Measurements from ENCODE around the gene SND1. TPM values are rescaled to one million over a fixed set of nuclear protein-coding genes. Genes with fewer than 3 reads are reported as not detected.

The SND1 gene
- total RNA-seq, 1 experiment from 2014 or later: 218 TPM

DNA sequence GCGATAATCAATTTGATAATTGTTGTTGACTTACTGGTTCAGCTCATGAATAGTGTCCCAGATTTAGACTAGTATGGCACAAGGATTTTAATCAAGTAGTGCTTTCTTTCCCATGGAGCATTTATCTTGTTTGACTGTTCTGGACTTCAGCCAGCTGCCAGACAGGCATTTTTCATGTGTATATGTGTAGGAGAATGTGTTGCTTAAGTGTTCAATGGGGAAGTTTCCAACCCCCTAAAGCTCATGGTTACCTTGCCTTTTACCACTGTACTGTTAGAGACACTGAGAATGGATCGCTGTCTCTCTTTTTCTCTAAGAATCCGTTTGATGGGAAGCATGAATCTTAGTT lies 275.3 kb downstream of the SND1 start:
- H3K9me3 ChIP-seq (ENCODE audit: control insufficient read depth, low read depth, low read length): no peaks in the 10 kb centered on the region
- no peak overlapping the region for H3K56ac ChIP-seq (ENCODE audit: insufficient read length, low read depth, low read length)
- H3K4me2 ChIP-seq (ENCODE audit: insufficient read depth, insufficient read length, low read length): no peak overlapping the region
- no peak overlapping the region for H3T11ph ChIP-seq (ENCODE audit: low read length)
- DNase-seq: no peak
- no peaks in the 10 kb centered on the region for H3K27me3 ChIP-seq (ENCODE audit: insufficient read depth, low read length)
- H4K20me1 ChIP-seq (ENCODE audit: control insufficient read depth, insufficient read depth, insufficient read length): no peaks in the 10 kb centered on the region
- H3K23me2 ChIP-seq (ENCODE audit: insufficient read length, low read depth, low read length, poor library complexity, severe bottlenecking): no peaks in the 10 kb centered on the region
- no peak overlapping the region for H3K18ac ChIP-seq (ENCODE audit: insufficient read length, low read depth, low read length)
- no peak overlapping the region for H2AK5ac ChIP-seq (ENCODE audit: insufficient read length, low read length)
- H3K23ac ChIP-seq (ENCODE audit: insufficient read length, low read depth, low read length): no peak overlapping the region
- no peaks in the 10 kb centered on the region for H3K27me3 Mint-ChIP-seq (ENCODE audit: low read depth)
- peaks cover 10% of the 10 kb centered on the region in 2 experiments for H3K4me1 Mint-ChIP-seq
- WGBS (ENCODE audit: extremely low coverage, insufficient read length, low lambda C conversion rate): no CpG with 5 or more reads among the region's 3 CpGs
- H3K14ac ChIP-seq (ENCODE audit: insufficient read depth, low read length): no peak overlapping the region
- H4K91ac ChIP-seq (ENCODE audit: insufficient read length, low read depth, low read length): no peak overlapping the region
- no peak overlapping the region for H4K5ac ChIP-seq (ENCODE audit: insufficient read length, low read depth, low read length)
- H3K4ac ChIP-seq (ENCODE audit: low read depth, low read length): no peak overlapping the region
- H4K8ac ChIP-seq (replicated peaks; ENCODE audit: insufficient read length, low read depth, low read length): no peak overlapping the region
- no peaks in the 10 kb centered on the region; the same call in 1 of the 2 replicates for H3K4me1 ChIP-seq (ENCODE audit: insufficient read depth, low read length)
- no peak overlapping the region for H2BK120ac ChIP-seq (ENCODE audit: low read depth, low read length, poor library complexity, severe bottlenecking)
- no peak overlapping the region for H2AFZ ChIP-seq (ENCODE audit: low read length)
- no peak overlapping the region for H2BK12ac ChIP-seq (ENCODE audit: insufficient read length, low read depth, low read length)
- TF ChIP-seq, protein P1, sequence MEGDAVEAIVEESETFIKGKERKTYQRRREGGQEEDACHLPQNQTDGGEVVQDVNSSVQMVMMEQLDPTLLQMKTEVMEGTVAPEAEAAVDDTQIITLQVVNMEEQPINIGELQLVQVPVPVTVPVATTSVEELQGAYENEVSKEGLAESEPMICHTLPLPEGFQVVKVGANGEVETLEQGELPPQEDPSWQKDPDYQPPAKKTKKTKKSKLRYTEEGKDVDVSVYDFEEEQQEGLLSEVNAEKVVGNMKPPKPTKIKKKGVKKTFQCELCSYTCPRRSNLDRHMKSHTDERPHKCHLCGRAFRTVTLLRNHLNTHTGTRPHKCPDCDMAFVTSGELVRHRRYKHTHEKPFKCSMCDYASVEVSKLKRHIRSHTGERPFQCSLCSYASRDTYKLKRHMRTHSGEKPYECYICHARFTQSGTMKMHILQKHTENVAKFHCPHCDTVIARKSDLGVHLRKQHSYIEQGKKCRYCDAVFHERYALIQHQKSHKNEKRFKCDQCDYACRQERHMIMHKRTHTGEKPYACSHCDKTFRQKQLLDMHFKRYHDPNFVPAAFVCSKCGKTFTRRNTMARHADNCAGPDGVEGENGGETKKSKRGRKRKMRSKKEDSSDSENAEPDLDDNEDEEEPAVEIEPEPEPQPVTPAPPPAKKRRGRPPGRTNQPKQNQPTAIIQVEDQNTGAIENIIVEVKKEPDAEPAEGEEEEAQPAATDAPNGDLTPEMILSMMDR (conservative IDR thresholded peaks at IDR 0.05): no peak
- H2BK20ac ChIP-seq (ENCODE audit: low read depth, low read length, poor library complexity, severe bottlenecking): no peak overlapping the region
- no peak overlapping the region for H3K4me3 Mint-ChIP-seq
- no peak overlapping the region for H2BK15ac ChIP-seq (ENCODE audit: low read depth, low read length)
- no peaks in the 10 kb centered on the region for H3K79me2 ChIP-seq (ENCODE audit: insufficient read depth, low read length)
- H3K9me3 Mint-ChIP-seq: no peaks in the 10 kb centered on the region
- no peak overlapping the region for H3K9ac ChIP-seq (ENCODE audit: extremely low read depth, insufficient read length, low read length)
- H2BK5ac ChIP-seq (ENCODE audit: insufficient read length, low read length): no peak overlapping the region
- no peak overlapping the region for H3K27ac ChIP-seq (ENCODE audit: insufficient read length, low read depth, low read length)
- H3K36me3 Mint-ChIP-seq (ENCODE audit: insufficient read depth in 1 of 3, low read depth in 3 of 3): peaks cover 24 to 28% (median 27%) of the 10 kb centered on the region in 3 experiments
- H3K79me1 ChIP-seq (ENCODE audit: insufficient read depth, low read depth, low read length, poor library complexity, severe bottlenecking): peaks cover 4% of the 10 kb centered on the region
- peak overlapping the region in 1 of 3 experiments; percentile 71; a peak in 2 of 7 replicates for H3K27ac Mint-ChIP-seq

All from H9 (cell line).